Measurements from ENCODE around the gene ANKRD33B.

The ANKRD33B gene

GRCh38 chr5:10652606-10653005 is 88.7 kb downstream of the ANKRD33B start:
- no peak for DNase-seq (ENCODE audit: low read depth)

GRCh38 chr5:10653043-10653442 is 89.2 kb downstream of the ANKRD33B start:
- H3K4me3 ChIP-seq (ENCODE audit: low read depth, low read length) = no peak overlapping the region
- TF ChIP-seq CTCF (IDR thresholded peaks at IDR 0.05; ENCODE audit: low read depth, low read length, missing control alignments) = no peak
- no peak for DNase-seq (ENCODE audit: low read depth)

More at GRCh38 chr5:10652606-10653005, 88.7 kb downstream of the ANKRD33B start:
- no peak for TF ChIP-seq CTCF (IDR thresholded peaks at IDR 0.05; ENCODE audit: low read depth, low read length, missing control alignments)
- no peak overlapping the region for H3K4me3 ChIP-seq (ENCODE audit: low read depth, low read length)

- no peak overlapping the region for H3K4me3 ChIP-seq (ENCODE audit: low read depth, low read length)
These were observed 90.0 kb downstream of the ANKRD33B start for GRCh38 chr5:10653751-10654400.

GRCh38 chr5:10654566-10654965 is 90.7 kb downstream of the ANKRD33B start:
- no peak for TF ChIP-seq CTCF (IDR thresholded peaks at IDR 0.05; ENCODE audit: low read depth, low read length, missing control alignments)
- no peak for DNase-seq (ENCODE audit: low read depth)
- no peak overlapping the region for H3K4me3 ChIP-seq (ENCODE audit: low read depth, low read length)

More at GRCh38 chr5:10653751-10654400, 90.0 kb downstream of the ANKRD33B start:
- no peak for DNase-seq (ENCODE audit: low read depth)
- no peak for TF ChIP-seq CTCF (IDR thresholded peaks at IDR 0.05; ENCODE audit: low read depth, low read length, missing control alignments)

- DNase-seq (ENCODE audit: low read depth) = no peak
These were observed 91.5 kb downstream of the ANKRD33B start for GRCh38 chr5:10655161-10655971.

More at GRCh38 chr5:10655161-10655971, 91.5 kb downstream of the ANKRD33B start:
- no peak for TF ChIP-seq CTCF (IDR thresholded peaks at IDR 0.05; ENCODE audit: low read depth, low read length, missing control alignments)
- no peak overlapping the region for H3K4me3 ChIP-seq (ENCODE audit: low read depth, low read length)

All from GM12864 (cell line).